ENCODE results near the gene CRYZL1.

The CRYZL1 gene

GRCh38 chr21:33541756-33542639, 99.5 kb downstream of the CRYZL1 start, which contains the start of gene GART:
GART (minus strand) TSS chr21:33542117; CDS start chr21:33539315, 2,802 bp downstream.
- H3K27ac ChIP-seq: peak within 1 kb of the TSS; percentile 100
- TF ChIP-seq, protein P1, sequence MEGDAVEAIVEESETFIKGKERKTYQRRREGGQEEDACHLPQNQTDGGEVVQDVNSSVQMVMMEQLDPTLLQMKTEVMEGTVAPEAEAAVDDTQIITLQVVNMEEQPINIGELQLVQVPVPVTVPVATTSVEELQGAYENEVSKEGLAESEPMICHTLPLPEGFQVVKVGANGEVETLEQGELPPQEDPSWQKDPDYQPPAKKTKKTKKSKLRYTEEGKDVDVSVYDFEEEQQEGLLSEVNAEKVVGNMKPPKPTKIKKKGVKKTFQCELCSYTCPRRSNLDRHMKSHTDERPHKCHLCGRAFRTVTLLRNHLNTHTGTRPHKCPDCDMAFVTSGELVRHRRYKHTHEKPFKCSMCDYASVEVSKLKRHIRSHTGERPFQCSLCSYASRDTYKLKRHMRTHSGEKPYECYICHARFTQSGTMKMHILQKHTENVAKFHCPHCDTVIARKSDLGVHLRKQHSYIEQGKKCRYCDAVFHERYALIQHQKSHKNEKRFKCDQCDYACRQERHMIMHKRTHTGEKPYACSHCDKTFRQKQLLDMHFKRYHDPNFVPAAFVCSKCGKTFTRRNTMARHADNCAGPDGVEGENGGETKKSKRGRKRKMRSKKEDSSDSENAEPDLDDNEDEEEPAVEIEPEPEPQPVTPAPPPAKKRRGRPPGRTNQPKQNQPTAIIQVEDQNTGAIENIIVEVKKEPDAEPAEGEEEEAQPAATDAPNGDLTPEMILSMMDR (IDR thresholded peaks at IDR 0.05): no peak
- H3K9me3 ChIP-seq (ENCODE audit: control insufficient read depth, low read length): no peaks in the 10 kb centered on the region
- no peaks in the 10 kb centered on the region for H3K27me3 ChIP-seq (ENCODE audit: control insufficient read depth, insufficient read depth, low read length)
- H3K4me2 ChIP-seq (ENCODE audit: low read length): peak within 1 kb of the TSS; percentile 85
- H3K4me1 ChIP-seq: no peaks in the 10 kb centered on the region
- peaks cover 13% of the 10 kb centered on the region for H3K79me2 ChIP-seq
- peak within 1 kb of the TSS; percentile 93 for H3K9ac ChIP-seq
- no peaks in the 10 kb centered on the region for H3K36me3 ChIP-seq (ENCODE audit: control insufficient read depth, insufficient read depth, low read length)
- peak within 1 kb of the TSS; percentile 88 for H2AFZ ChIP-seq
- H3K4me3 ChIP-seq (ENCODE audit: low read depth, low read length): peak within 1 kb of the TSS; percentile 88

DNA sequence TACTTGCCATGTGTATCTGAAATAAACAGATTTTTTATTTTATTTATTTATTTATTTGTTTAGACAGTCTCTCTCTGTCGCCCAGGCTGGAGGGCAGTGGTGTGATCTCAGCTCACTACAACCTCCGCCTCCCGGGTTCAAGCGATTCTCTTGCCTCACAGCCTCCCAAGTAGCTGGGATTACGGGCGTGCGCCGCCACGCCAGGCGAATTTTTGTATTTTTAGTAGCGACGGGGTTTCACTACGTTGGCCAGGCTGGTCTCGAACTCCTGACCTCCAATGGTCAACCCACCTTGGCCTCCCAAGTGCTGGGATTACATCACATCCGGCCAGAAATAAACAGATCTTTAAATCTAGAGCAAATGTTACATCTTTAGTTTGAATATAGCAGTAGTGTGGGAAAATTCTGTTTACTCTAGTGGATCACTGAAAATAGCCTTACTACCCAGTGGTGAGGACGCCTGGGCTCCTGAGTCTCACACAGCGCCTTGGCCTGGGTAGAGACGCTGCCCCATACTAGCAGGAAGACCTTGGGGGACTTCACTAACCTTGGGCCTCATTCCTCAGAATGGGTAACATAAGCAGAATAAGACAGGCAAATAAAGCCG, 100.3 kb downstream of the CRYZL1 start:
- H3K36me3 ChIP-seq (ENCODE audit: control insufficient read depth, insufficient read depth, low read length): no peaks in the 10 kb centered on the region
- peak overlapping the region; percentile 88 for H3K4me3 ChIP-seq (ENCODE audit: low read depth, low read length)
- no peaks in the 10 kb centered on the region for H3K4me1 ChIP-seq
- H3K9ac ChIP-seq: no peak overlapping the region
- H3K79me2 ChIP-seq: peaks cover 11% of the 10 kb centered on the region
- peak overlapping the region; percentile 88 for H2AFZ ChIP-seq
- TF ChIP-seq, protein P1 (IDR thresholded peaks at IDR 0.05): no peak
- no peaks in the 10 kb centered on the region for H3K27me3 ChIP-seq (ENCODE audit: control insufficient read depth, insufficient read depth, low read length)
- H3K4me2 ChIP-seq (ENCODE audit: low read length): peak overlapping the region; percentile 85
- H3K9me3 ChIP-seq (ENCODE audit: control insufficient read depth, low read length): no peaks in the 10 kb centered on the region
- peak overlapping the region; percentile 100 for H3K27ac ChIP-seq

DNA sequence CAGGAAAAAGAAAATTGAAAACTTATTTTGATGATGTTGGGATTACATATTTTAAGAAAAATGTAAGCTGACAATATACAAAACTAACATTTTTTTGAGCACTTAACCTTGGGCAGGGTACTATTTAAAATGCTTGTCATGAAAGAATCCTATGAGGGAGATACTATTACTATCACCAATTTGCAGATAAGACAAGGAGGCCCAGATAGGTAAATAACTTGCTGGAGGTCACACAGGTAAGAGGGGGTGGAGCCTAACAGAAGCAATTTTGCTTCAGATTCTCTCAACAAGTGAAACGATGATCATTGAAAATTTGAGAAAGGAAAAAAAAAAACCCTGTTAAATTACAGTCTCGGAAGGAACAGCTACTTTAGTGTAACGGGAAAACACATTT, 100.8 kb downstream of the CRYZL1 start:
- H3K79me2 ChIP-seq: peaks cover 11% of the 10 kb centered on the region
- no peak overlapping the region for H3K4me2 ChIP-seq (ENCODE audit: low read length)
- no peaks in the 10 kb centered on the region for H3K36me3 ChIP-seq (ENCODE audit: control insufficient read depth, insufficient read depth, low read length)
- H3K27ac ChIP-seq: no peak overlapping the region
- H3K9ac ChIP-seq: no peak overlapping the region
- H3K9me3 ChIP-seq (ENCODE audit: control insufficient read depth, low read length): no peaks in the 10 kb centered on the region
- H2AFZ ChIP-seq: no peak overlapping the region
- TF ChIP-seq, protein P1 (IDR thresholded peaks at IDR 0.05): no peak
- H3K4me3 ChIP-seq (ENCODE audit: low read depth, low read length): no peak overlapping the region
- H3K27me3 ChIP-seq (ENCODE audit: control insufficient read depth, insufficient read depth, low read length): no peaks in the 10 kb centered on the region
- H3K4me1 ChIP-seq: no peaks in the 10 kb centered on the region

- Histone ChIP-seq H3K27me3 (ENCODE audit: control insufficient read depth, insufficient read depth, low read length) (no peaks in the 10 kb centered on the region), H3K9ac (no peak overlapping the region), H3K79me2 (peaks cover 11% of the 10 kb centered on the region), H3K4me3 (ENCODE audit: low read depth, low read length) (no peak overlapping the region), H3K4me2 (ENCODE audit: low read length) (no peak overlapping the region), H2AFZ (no peak overlapping the region), H3K9me3 (ENCODE audit: control insufficient read depth, low read length) (no peaks in the 10 kb centered on the region), H3K27ac (no peak overlapping the region), H3K4me1 (no peaks in the 10 kb centered on the region), H3K36me3 (ENCODE audit: control insufficient read depth, insufficient read depth, low read length) (no peaks in the 10 kb centered on the region)
- TF ChIP-seq, protein P1 (IDR thresholded peaks at IDR 0.05): no peak
Observed at GRCh38 chr21:33539616-33540015, 101.9 kb downstream of the CRYZL1 start.

Data from parathyroid adenoma (tissue), 2 donors.